Non-pigmented ciliary epithelial cell (primary cell): ENCODE data around the gene ACCSL.

ENCODE experiments used
- DNase-seq: peaks from one replicate; pipeline ENCODE4 v3.0.0-alpha.2; 2010; ENCODE audit warnings: low read depth

ACCSL gene

GRCh38 chr11:44065161-44065661 is 17.4 kb downstream of the ACCSL start:
- no peak for DNase-seq

DNA sequence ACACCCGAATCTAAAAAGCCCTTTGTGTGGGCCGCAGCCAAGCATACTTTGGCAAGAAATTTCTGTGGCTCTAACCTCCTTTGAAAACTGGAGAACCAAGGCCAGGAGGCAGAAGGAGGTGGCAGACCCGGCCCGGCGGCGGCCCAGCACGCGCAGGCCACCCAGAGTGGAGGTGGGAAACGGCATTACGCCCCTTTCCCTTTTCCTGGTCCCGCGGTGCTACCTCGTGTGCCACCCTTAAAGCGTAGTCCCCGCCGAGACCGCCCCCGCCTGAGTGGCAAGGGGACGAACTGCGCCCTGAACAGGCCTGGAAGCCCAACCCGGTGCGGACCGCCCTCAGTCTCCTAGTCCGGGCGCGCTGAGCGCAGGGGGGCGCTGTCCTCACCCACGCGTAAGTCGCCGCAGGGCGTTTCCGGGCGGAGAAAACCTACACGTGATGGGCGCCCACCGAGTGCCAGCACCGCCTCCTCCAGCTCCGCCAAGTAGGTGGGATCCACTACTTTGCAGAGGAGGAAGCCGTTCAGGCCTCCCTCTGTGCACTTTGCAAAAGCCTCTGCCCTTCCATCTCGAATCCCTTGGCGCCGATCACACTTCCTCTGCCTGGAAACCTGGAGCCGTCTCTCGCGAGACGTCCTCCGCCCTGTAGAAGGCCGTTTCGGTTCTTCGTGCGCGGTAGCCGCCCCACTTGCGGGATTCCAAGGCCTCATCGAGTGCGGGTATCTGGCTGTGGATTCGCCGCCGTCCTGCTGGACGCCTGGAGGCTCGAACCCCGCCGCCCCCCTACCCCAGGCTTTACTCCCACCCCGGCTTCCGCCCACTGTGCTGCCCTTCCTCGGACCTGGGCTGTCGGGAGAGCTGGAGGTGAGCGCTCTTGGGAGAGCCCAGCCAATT is 18.3 kb downstream of the ACCSL start, which contains the start of gene ACCS:
Gene ACCS, plus strand, starts transcription at position 430 of the 891 bp plus-strand sequence. CDS start 1,358 bp downstream, outside the sequence.
- peak; percentile 70 for DNase-seq

GRCh38 chr11:44066732-44067141 is 19.0 kb downstream of the ACCSL start:
- DNase-seq: peak; percentile 47

DNA sequence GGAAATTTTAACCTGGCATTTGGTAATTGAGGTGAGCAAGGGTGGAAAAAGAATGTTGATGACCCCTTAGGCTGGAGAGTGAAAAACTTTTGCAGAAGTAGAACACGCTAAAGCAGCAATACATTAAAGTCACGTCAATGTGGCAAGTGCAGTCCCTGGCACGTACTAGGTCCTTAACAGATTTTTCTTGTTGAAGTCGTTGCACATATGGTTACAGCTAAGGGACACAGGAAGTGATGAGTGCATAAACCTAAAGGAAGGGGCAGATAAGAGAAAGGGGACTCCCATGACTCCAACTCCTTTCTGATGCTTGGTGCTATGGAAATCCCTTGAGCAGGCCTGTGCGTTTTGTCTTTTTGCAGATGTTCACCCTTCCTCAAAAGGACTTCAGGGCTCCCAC is 19.5 kb downstream of the ACCSL start:
- no peak for DNase-seq

- DNase-seq: no peak
These were observed 20.4 kb downstream of the ACCSL start for GRCh38 chr11:44068180-44068579.

GRCh38 chr11:44071157-44071556 is 23.4 kb downstream of the ACCSL start:
- DNase-seq: no peak

GRCh38 chr11:44072757-44073658 is 25.2 kb downstream of the ACCSL start:
- DNase-seq: no peak

DNA sequence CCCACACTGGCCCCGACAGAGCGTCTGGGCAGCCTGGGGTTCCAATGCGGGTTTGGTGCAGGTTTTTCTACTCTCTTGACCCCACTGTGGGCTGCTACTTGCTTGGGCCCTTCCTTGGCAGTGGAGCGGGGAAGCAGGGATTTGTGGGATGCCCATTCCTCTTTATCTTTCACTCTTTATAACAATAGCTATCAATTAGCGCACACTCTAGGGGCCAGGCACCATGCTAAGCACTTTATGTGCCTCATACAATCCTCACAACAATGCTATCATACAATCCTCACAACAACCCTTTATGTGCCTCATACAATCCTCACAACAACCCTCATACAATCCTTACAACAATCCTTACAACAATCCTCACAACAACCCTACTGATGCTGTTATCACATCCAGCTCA is 31.0 kb downstream of the ACCSL start:
- no peak for DNase-seq

- no peak for DNase-seq
These were observed 31.6 kb downstream of the ACCSL start for GRCh38 chr11:44079376-44079775.

DNA sequence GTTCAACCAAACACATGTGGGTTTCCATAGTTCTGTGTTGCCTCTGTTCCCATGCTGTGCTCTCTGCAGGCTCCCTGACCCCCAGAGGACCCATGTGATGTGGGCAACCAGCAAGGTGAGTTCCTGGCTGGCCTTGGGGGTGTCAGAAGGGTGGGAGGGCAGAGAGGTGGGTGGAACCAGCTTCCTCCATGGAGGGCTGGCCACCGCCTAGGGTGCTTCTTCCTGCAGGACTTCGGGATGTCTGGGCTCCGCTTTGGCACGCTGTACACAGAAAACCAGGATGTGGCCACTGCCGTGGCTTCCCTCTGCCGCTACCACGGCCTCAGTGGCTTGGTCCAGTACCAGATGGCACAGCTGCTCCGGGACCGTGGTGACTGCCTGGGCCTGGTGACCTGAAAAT is 33.2 kb downstream of the ACCSL start:
- no peak for DNase-seq

DNA sequence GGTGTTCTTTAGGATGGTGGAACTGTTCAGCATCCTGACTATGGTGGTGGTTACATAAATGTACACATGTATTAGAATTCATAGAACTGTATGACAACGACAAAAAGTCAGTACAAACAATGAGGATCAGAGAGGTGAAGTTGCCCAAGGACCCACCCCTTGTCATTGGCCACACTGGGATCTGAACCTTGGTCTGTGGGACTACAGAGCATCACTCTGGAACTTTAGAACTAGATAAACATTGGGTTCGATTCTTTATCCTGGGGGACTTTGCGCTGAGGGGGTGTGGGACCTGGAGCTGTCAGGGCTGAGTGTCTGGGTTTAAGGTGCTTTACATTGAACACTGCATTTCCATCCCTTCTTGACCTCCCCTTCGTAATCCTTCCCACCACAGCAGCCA is 34.9 kb downstream of the ACCSL start:
- no peak for DNase-seq

GRCh38 chr11:44083433-44083832 is 35.7 kb downstream of the ACCSL start:
- no peak for DNase-seq

DNA sequence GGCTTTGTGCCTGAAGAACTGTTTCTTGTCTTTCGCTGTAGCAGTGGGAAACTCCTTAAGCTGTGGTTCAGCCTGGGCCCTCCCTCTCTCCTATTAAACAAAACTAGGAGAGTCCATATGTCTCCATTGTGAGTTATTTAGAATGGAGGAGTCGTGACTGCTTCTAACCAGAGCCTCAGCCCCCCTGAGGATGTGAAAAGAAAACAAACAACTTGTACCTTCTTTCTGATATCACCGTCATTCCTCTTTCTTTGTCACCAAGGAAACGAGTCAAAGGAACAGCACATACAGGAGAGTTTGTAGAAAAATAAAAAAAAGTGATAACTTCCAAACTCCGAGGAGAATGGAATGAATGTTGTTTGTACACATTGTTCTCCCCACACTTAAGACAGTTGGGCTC is 36.1 kb downstream of the ACCSL start:
- no peak for DNase-seq

DNA sequence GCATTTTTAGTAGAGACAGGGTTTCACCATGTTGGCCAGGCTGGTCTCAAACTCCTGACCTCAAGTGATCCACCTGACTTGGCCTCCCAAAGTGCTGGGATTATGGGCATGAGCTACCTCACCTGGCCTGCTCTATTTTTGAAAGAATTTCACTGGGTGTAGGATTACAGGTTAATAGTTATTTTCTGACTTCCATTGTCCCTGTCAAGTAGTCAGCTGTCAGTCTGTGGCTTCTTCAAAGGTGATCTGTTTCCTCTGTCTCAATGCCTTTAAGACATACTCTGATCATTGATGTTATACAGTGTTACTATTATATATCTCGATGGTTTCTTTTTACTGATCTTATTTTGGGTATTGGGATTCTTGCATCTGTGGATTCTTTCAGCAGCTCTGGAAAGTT is 37.5 kb downstream of the ACCSL start:
- no peak for DNase-seq

DNA sequence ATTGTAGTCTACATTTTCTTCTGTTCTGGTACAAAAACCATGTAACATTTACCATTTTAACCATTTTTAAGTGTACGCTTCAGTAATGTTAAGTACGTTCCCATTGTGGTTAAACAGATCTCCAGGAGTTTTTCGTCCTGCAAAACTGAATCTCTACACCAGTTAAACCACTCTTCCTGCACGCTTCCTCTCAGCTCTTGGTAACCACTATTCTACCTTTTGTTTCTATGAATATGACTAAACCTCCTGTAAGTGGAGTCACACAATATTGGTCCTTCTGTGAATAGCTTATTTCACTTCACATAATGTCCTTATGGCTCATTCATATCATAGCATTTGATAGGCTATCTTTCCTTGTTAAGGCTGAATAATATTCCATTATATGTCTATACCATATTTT is 40.6 kb downstream of the ACCSL start:
- no peak for DNase-seq

- DNase-seq: no peak
These were observed 41.1 kb downstream of the ACCSL start for GRCh38 chr11:44088871-44089270.

- no peak for DNase-seq
These were observed 42.8 kb downstream of the ACCSL start for GRCh38 chr11:44090539-44090938.

- DNase-seq: peak; percentile 35
These were observed 46.6 kb downstream of the ACCSL start for GRCh38 chr11:44094260-44094868.

DNA sequence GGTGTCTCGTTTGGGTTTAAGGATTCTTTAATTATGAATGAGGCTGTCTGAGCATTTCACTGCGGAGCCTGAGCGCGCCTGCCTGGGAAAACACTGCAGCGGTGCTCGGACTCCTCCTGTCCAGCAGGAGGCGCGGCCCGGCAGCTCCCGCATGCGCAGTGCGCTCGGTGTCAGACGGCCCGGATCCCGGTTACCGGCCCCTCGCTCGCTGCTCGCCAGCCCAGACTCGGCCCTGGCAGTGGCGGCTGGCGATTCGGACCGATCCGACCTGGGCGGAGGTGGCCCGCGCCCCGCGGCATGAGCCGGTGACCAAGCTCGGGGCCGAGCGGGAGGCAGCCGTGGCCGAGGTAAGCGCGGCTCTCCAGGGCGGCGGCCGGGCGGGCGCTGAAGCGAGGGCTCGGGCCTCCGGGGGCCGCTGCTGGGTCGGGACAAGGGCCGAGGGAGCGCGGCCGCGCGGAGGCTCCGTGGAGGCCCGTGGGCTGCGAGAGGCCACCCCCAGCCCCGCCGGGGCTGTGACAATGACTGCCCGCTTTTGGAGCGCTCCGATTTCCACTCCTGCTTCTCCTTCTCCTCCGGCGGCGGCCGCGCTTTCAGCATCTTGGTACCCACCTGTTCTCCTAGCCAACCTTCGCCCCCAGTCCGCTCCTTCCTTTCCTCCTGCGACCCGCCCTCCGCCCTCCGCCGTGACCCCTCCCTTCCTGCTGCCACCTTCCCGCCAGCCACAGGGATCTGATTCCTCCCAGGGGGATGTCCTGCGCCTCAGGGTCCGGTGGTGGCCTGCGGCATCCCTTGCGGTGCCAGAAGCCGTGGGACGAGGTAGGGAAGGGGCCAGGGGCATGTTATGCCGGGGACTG is 48.0 kb downstream of the ACCSL start, which contains the start of gene EXT2:
Gene EXT2, plus strand, starts transcription at position 173 of the 854 bp plus-strand sequence. CDS start 12,035 bp downstream, outside the sequence.
- peak; percentile 32 for DNase-seq

DNA sequence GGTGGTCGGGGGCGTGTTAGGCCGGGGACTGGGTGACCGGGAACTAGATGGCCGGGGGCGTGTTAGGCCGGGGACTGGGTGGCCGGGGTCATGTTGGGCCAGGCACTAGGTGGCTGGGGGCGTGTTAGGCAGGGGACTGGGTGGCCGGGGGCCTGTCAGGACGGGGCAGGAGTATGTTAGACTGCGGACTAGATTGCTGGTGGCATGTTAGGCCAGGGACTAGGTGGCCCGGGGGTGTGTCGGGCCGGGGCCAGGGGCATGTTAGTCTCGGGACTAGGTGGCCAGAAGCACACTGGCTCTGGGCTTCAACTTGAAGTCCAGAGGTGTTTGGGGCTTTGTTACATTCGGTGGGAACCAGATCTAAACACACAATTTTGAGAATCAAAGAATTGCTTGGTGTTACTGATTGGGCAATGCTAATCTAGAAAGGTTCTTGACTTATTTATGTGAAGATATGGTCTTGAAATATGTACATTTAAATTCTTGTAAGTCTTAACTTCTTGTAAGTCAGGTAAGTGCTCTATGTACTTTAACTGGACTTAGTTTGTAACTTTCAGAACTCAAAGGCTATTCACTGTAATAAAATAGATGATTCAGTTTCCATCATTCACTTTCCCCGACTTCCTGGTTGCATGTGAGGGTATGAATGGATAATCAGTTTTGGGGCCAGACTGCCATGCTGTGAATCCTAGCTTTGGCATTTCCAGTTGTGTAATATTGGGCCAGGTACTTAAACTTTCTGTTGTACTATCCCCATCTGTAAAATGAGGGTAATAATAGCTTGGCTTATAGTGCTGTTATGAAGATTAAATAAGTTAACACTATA is 48.8 kb downstream of the ACCSL start:
- no peak for DNase-seq
